Astrocyte (in vitro differentiated cells and primary cell): ENCODE measurements around the gene ISOC1. TPM values are rescaled to one million over a fixed set of nuclear protein-coding genes. Genes with fewer than 3 reads are reported as not detected.

Experiments used
- DNase-seq: peaks from one replicate; pipeline ENCODE4 v3.0.0-alpha.2; 2010; ENCODE audit warnings: low read depth
- FAIRE-seq: peaks from 2 replicates; lab custom pipeline; 2011; peaks lifted over from hg19 to GRCh38; lab: Jason Lieb, UNC
- H2AFZ ChIP-seq: 2 replicates; pipeline ENCODE4 v1.6.0; 2012; ENCODE audit warnings: low read depth, low read length, inconsistent platforms
- H3K27ac ChIP-seq: 2 replicates; pipeline ENCODE4 v1.5.1; 2011; ENCODE audit warnings: low read depth, low read length, inconsistent platforms
- H3K27me3 ChIP-seq: 2 replicates; pipeline ENCODE4 v1.6.0; 2011; ENCODE audit warnings: low read length, inconsistent platforms; ENCODE audit not compliant: insufficient read depth
- H3K36me3 ChIP-seq: 2 replicates; pipeline ENCODE4 v1.5.1; 2011; ENCODE audit warnings: low read length, inconsistent platforms; ENCODE audit not compliant: insufficient read depth
- H3K4me1 ChIP-seq: 2 replicates; pipeline ENCODE4 v1.5.1; 2011; ENCODE audit warnings: low read length, inconsistent platforms; ENCODE audit not compliant: insufficient read depth
- H3K4me2 ChIP-seq: 2 replicates; pipeline ENCODE4 v1.6.0; 2012; ENCODE audit warnings: low read length, inconsistent platforms
- H3K4me3 ChIP-seq: 2 replicates; pipeline ENCODE4 v1.5.1; 2011; ENCODE audit warnings: low read depth, mild to moderate bottlenecking, low read length, inconsistent platforms; ENCODE audit not compliant: insufficient read depth
- H3K79me2 ChIP-seq: 2 replicates; pipeline ENCODE4 v1.6.0; 2012; ENCODE audit warnings: mild to moderate bottlenecking, low read length, inconsistent platforms; ENCODE audit not compliant: insufficient read depth
- H3K9ac ChIP-seq: 2 replicates; pipeline ENCODE4 v1.6.0; 2012; ENCODE audit warnings: mild to moderate bottlenecking, low read length, inconsistent platforms
- H3K9me3 ChIP-seq: 2 replicates; pipeline ENCODE4 v1.5.1; 2012; ENCODE audit warnings: low read depth, mild to moderate bottlenecking, low read length, inconsistent platforms; ENCODE audit not compliant: insufficient read depth
- H4K20me1 ChIP-seq: 2 replicates; pipeline ENCODE4 v1.6.0; 2012; ENCODE audit warnings: low read length, inconsistent platforms; ENCODE audit not compliant: insufficient read depth
- H3K27ac Mint-ChIP-seq: one replicate; pipeline ENCODE4 v1.8.0; 2021; ENCODE audit warnings: mild to moderate bottlenecking, mixed read lengths; ENCODE audit not compliant: unreplicated experiment
- H3K27me3 Mint-ChIP-seq: one replicate; pipeline ENCODE4 v1.8.0; 2021; ENCODE audit warnings: low read depth, mixed read lengths; ENCODE audit not compliant: unreplicated experiment
- H3K36me3 Mint-ChIP-seq: one replicate; pipeline ENCODE4 v1.8.0; 2021; ENCODE audit warnings: low read depth, mixed read lengths; ENCODE audit not compliant: unreplicated experiment
- H3K4me1 Mint-ChIP-seq: one replicate; pipeline ENCODE4 v1.8.0; 2021; ENCODE audit warnings: low read depth, mixed read lengths; ENCODE audit not compliant: unreplicated experiment
- H3K4me3 Mint-ChIP-seq: one replicate; pipeline ENCODE4 v1.8.0; 2021; ENCODE audit warnings: mild to moderate bottlenecking, moderate library complexity, mixed read lengths; ENCODE audit not compliant: unreplicated experiment
- H3K9me3 Mint-ChIP-seq: one replicate; pipeline ENCODE4 v1.8.0; 2021; ENCODE audit warnings: mild to moderate bottlenecking, mixed read lengths; ENCODE audit not compliant: unreplicated experiment
- EZH2 ChIP-seq: IDR thresholded peaks from 2 replicates; pipeline ENCODE4 v1.6.1; 2012; ENCODE audit warnings: mild to moderate bottlenecking, low read length, inconsistent platforms; ENCODE audit not compliant: insufficient read depth
- total RNA-seq: library from RNA; stranded (reverse); gene quantifications from 2 replicates; pipeline ENCODE4 v1.2.1, GENCODE V29; 2021
- TF ChIP-seq, protein P1 (sequence below): IDR thresholded peaks from 2 replicates; pipeline ENCODE4 v1.5.1; 2011; ENCODE audit warnings: low read depth, mild to moderate bottlenecking, inconsistent platforms, low read length, moderate library complexity; ENCODE audit not compliant: insufficient read depth

ISOC1 gene
- total RNA-seq, 1 donor from 2014 or later, result 8.4 TPM

GRCh38 chr5:129078247-129078646 is 16.3 kb upstream of the ISOC1 start:
- no peaks in the 10 kb centered on the region for H3K79me2 ChIP-seq
- H3K27ac Mint-ChIP-seq, result no peak overlapping the region
- no peaks in the 10 kb centered on the region for H4K20me1 ChIP-seq
- H3K27ac ChIP-seq, result no peak overlapping the region
- no peak overlapping the region for H3K4me2 ChIP-seq
- no peaks in the 10 kb centered on the region for H3K27me3 ChIP-seq
- no peak overlapping the region for H3K9ac ChIP-seq
- no peaks in the 10 kb centered on the region for H3K36me3 Mint-ChIP-seq
- TF ChIP-seq, protein P1, sequence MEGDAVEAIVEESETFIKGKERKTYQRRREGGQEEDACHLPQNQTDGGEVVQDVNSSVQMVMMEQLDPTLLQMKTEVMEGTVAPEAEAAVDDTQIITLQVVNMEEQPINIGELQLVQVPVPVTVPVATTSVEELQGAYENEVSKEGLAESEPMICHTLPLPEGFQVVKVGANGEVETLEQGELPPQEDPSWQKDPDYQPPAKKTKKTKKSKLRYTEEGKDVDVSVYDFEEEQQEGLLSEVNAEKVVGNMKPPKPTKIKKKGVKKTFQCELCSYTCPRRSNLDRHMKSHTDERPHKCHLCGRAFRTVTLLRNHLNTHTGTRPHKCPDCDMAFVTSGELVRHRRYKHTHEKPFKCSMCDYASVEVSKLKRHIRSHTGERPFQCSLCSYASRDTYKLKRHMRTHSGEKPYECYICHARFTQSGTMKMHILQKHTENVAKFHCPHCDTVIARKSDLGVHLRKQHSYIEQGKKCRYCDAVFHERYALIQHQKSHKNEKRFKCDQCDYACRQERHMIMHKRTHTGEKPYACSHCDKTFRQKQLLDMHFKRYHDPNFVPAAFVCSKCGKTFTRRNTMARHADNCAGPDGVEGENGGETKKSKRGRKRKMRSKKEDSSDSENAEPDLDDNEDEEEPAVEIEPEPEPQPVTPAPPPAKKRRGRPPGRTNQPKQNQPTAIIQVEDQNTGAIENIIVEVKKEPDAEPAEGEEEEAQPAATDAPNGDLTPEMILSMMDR, result no peak
- no peak for TF ChIP-seq EZH2
- H2AFZ ChIP-seq, result no peak overlapping the region
- H3K4me3 ChIP-seq, result no peak overlapping the region
- DNase-seq (no peak), FAIRE-seq (no peak)
- peaks cover 2% of the 10 kb centered on the region for H3K27me3 Mint-ChIP-seq
- H3K36me3 ChIP-seq, result no peaks in the 10 kb centered on the region
- no peaks in the 10 kb centered on the region for H3K4me1 ChIP-seq
- H3K9me3 Mint-ChIP-seq, result no peaks in the 10 kb centered on the region
- H3K4me3 Mint-ChIP-seq, result no peak overlapping the region
- H3K4me1 Mint-ChIP-seq, result no peaks in the 10 kb centered on the region
- no peaks in the 10 kb centered on the region for H3K9me3 ChIP-seq

GRCh38 chr5:129078660-129079059 is 15.9 kb upstream of the ISOC1 start:
- Mint-ChIP-seq H3K4me1 (no peaks in the 10 kb centered on the region), H3K36me3 (no peaks in the 10 kb centered on the region), H3K4me3 (no peak overlapping the region), H3K27me3 (peaks cover 4% of the 10 kb centered on the region), H3K9me3 (no peaks in the 10 kb centered on the region), H3K27ac (no peak overlapping the region)
- no peak for TF ChIP-seq EZH2
- TF ChIP-seq, protein P1, result no peak
- H3K79me2 ChIP-seq, result no peaks in the 10 kb centered on the region
- no peaks in the 10 kb centered on the region for H4K20me1 ChIP-seq
- H3K9ac ChIP-seq, result no peak overlapping the region
- no peaks in the 10 kb centered on the region for H3K9me3 ChIP-seq
- H3K4me2 ChIP-seq, result no peak overlapping the region
- DNase-seq (no peak), FAIRE-seq (no peak)
- no peaks in the 10 kb centered on the region for H3K36me3 ChIP-seq
- H3K27ac ChIP-seq, result no peak overlapping the region
- no peak overlapping the region for H2AFZ ChIP-seq
- no peaks in the 10 kb centered on the region for H3K27me3 ChIP-seq
- H3K4me3 ChIP-seq, result no peak overlapping the region
- H3K4me1 ChIP-seq, result no peaks in the 10 kb centered on the region

DNA sequence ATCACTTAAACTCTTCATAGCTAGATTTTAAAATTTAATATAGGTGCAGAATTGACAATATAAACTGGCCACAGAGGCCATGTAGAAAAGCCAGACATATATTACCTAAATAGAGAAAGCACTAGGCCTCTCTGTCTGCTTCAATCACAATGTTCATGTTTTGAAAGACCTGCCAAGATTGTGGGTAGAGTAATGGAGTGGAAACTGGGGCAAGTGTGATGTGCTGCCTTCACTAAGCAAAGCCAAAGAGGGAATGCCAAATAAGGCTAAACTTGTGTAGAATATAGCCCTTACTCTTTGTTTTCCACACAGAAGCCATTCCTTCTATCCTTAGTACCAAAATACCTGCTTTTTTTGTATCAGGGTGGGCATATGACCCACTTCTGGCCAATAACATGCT is 15.1 kb upstream of the ISOC1 start:
- no peaks in the 10 kb centered on the region for H4K20me1 ChIP-seq
- no peaks in the 10 kb centered on the region for H3K27me3 ChIP-seq
- FAIRE-seq (no peak), DNase-seq (no peak)
- H3K4me1 ChIP-seq, result no peaks in the 10 kb centered on the region
- TF ChIP-seq, protein P1, result no peak
- no peak for TF ChIP-seq EZH2
- Mint-ChIP-seq H3K27me3 (peaks cover 4% of the 10 kb centered on the region), H3K36me3 (no peaks in the 10 kb centered on the region), H3K9me3 (no peaks in the 10 kb centered on the region), H3K4me3 (no peak overlapping the region), H3K4me1 (no peaks in the 10 kb centered on the region), H3K27ac (no peak overlapping the region)
- H3K4me3 ChIP-seq, result no peak overlapping the region
- no peak overlapping the region for H3K27ac ChIP-seq
- no peaks in the 10 kb centered on the region for H3K9me3 ChIP-seq
- no peaks in the 10 kb centered on the region for H3K36me3 ChIP-seq
- no peak overlapping the region for H3K9ac ChIP-seq
- H2AFZ ChIP-seq, result no peak overlapping the region
- no peak overlapping the region for H3K4me2 ChIP-seq
- H3K79me2 ChIP-seq, result no peaks in the 10 kb centered on the region
